GM12878 (cell line): ENCODE data around the gene ERVK3-1. TPM values are rescaled to one million over a fixed set of nuclear protein-coding genes. Genes with fewer than 3 reads are reported as not detected.

Source experiments
- ATAC-seq: fragments of 200-7000 bp; cut with Tn5 transposase; 3 replicates; pipeline ENCODE4 v1.9.1; 2020; ENCODE audit warnings: mild to moderate bottlenecking, moderate library complexity
- BruUV-seq: library from RNA; stranded (reverse); fragments of 400-500 nt; replicated peaks from 2 replicates; lab custom pipeline; 2021; lab: Mats Ljungman, UMichigan
- CTCF ChIA-PET: fragments of 300-600 bp; sonication (Branson Sonifier 250); formaldehyde crosslinking; extraction: SDS; loops from one replicate; lab custom pipeline; 2021; ENCODE audit warnings: inconsistent platforms; lab: Yijun Ruan, JAX
- POLR2A ChIA-PET: fragments of 350-600 bp; formaldehyde crosslinking; extraction: SDS; loops from one replicate; lab custom pipeline; 2021; ENCODE audit warnings: inconsistent platforms; lab: Charles Lee
- RAD21 ChIA-PET: fragments of 300-600 bp; sonication (Branson Sonifier 250); formaldehyde crosslinking; loops from one replicate; lab custom pipeline; 2023; ENCODE audit warnings: antibody characterized with exemption; ENCODE audit not compliant: unreplicated experiment; lab: Charles Lee
- SMC1A ChIA-PET: fragments of 300-600 bp; sonication (Branson Sonifier 250); formaldehyde crosslinking; loops from one replicate; lab custom pipeline; 2023; ENCODE audit not compliant: unreplicated experiment, uncharacterized antibody; lab: Charles Lee
- DNase-seq: peaks from one replicate; pipeline ENCODE4 v3.0.0-alpha.2; 2011; ENCODE audit warnings: low read depth, low spot score
- FAIRE-seq: peaks from 3 replicates; lab custom pipeline; 2011; peaks lifted over from hg19 to GRCh38; lab: Jason Lieb, UNC
- H2AFZ ChIP-seq: 2 replicates; pipeline ENCODE4 v1.6.0; 2011; ENCODE audit warnings: low read depth, low read length, control low read depth; ENCODE audit not compliant: control insufficient read depth
- H3K27ac ChIP-seq: 2 replicates; pipeline ENCODE4 v1.5.1; 2011; ENCODE audit warnings: control low read depth; ENCODE audit not compliant: control insufficient read depth, insufficient read depth
- H3K27me3 ChIP-seq, 2 experiments: replicated peaks in 1 of 2; 2 replicates each; pipeline versions ENCODE4 v1.6.0 to v1.6.1; 2011; ENCODE audit warnings: low read length in 1 of 2; ENCODE audit not compliant: control insufficient read depth in 2 of 2, insufficient read depth in 2 of 2
- H3K36me3 ChIP-seq, 2 experiments: 2 replicates each; pipeline ENCODE4 v1.5.1; 2011; ENCODE audit warnings: low read length in 1 of 2; ENCODE audit not compliant: control insufficient read depth in 2 of 2, insufficient read depth in 2 of 2
- H3K4me1 ChIP-seq: 2 replicates; pipeline ENCODE4 v1.6.1; 2011; ENCODE audit warnings: mild to moderate bottlenecking, low read length, moderate library complexity, mixed read lengths; ENCODE audit not compliant: control insufficient read depth, insufficient read depth
- H3K4me2 ChIP-seq: 2 replicates; pipeline ENCODE4 v1.6.0; 2011; ENCODE audit warnings: control low read depth; ENCODE audit not compliant: control insufficient read depth, insufficient read depth
- H3K4me3 ChIP-seq: fragments of 200-600 bp; sonication (generic); 2 replicates; pipeline ENCODE4 v1.5.1; 2016
- H3K79me2 ChIP-seq: 2 replicates; pipeline ENCODE4 v1.6.0; 2011; ENCODE audit warnings: low read length; ENCODE audit not compliant: control insufficient read depth, insufficient read depth
- H3K9ac ChIP-seq: 2 replicates; pipeline ENCODE4 v1.8.0; 2011; ENCODE audit warnings: low read length, control low read depth, mixed read lengths; ENCODE audit not compliant: control insufficient read depth, insufficient read depth
- H3K9me3 ChIP-seq: replicated peaks from 3 replicates; pipeline ENCODE4 v1.5.1; 2011; ENCODE audit warnings: mild to moderate bottlenecking, low read length; ENCODE audit not compliant: control insufficient read depth, insufficient read depth
- H4K20me1 ChIP-seq: 2 replicates; pipeline ENCODE4 v1.6.0; 2011; ENCODE audit not compliant: control insufficient read depth, insufficient read depth
- ASH2L ChIP-seq: fragments of 300-600, 200-600 bp; sonication (generic); IDR thresholded peaks from 2 replicates; pipeline ENCODE4 v1.6.1; 2017; ENCODE audit warnings: low read depth, mild to moderate bottlenecking, borderline replicate concordance
- EGR1 ChIP-seq, 2 experiments: IDR thresholded peaks; 1 replicate in 1 of 2; 2 replicates in 1 of 2; pipeline ENCODE4 v1.6.1; 2011 to 2012; ENCODE audit warnings: low read depth in 2 of 2, low read length in 2 of 2, borderline replicate concordance in 1 of 2, mild to moderate bottlenecking in 1 of 2, moderate library complexity in 1 of 2
- HDGF ChIP-seq: fragments of 450-650 bp; IDR thresholded peaks from 2 replicates; pipeline ENCODE4 v1.6.1; 2016; ENCODE audit warnings: antibody characterized with exemption
- RAD51 ChIP-seq: fragments of 450-650 bp; IDR thresholded peaks from 2 replicates; pipeline ENCODE4 v1.6.1; 2016; ENCODE audit warnings: moderate library complexity, mild to moderate bottlenecking, inconsistent platforms
- RBBP5 ChIP-seq: fragments of 200-600 bp; sonication (generic); conservative IDR thresholded peaks from 2 replicates; pipeline ENCODE4 v1.6.1; 2016
- RUNX3 ChIP-seq: IDR thresholded peaks from 2 replicates; pipeline ENCODE4 v1.6.1; 2012; ENCODE audit warnings: low read length, inconsistent platforms
- SMAD5 ChIP-seq: IDR thresholded peaks from 2 replicates; pipeline ENCODE4 v1.6.1; 2016; ENCODE audit warnings: antibody characterized with exemption, low read depth
- SRF ChIP-seq, 2 experiments: IDR thresholded peaks; 2 replicates each; pipeline ENCODE4 v1.6.1; 2011; ENCODE audit warnings: low read depth in 2 of 2, low read length in 2 of 2, mild to moderate bottlenecking in 1 of 2, moderate library complexity in 1 of 2
- ZNF217 ChIP-seq: fragments of 450-650 bp; IDR thresholded peaks from 2 replicates; pipeline ENCODE4 v1.6.1; 2017; ENCODE audit warnings: antibody characterized with exemption, mild to moderate bottlenecking
- WGBS: methylation state at CpG from one replicate; pipeline ENCODE4 v1.1.6; 2016; ENCODE audit warnings: low lambda C conversion rate; ENCODE audit not compliant: insufficient replicate concordance, insufficient coverage; ENCODE audit errors: missing lambda C conversion rate; 5-methylcytosine and 5-hydroxymethylcytosine counted together
- in situ Hi-C: fragments of 300-500 bp; cut with MboI; formaldehyde crosslinking; loops from 9 replicates; pipeline ENCODE4 v1.14.3; 2018; ENCODE audit warnings: mixed read lengths
- intact Hi-C: fragments of 100-400 bp; cut with micrococcal nuclease; formaldehyde crosslinking; loops from one replicate; pipeline ENCODE4 v1.14.2; 2022; ENCODE audit not compliant: unreplicated experiment
- polyA plus RNA-seq, 11 experiments: library from polyadenylated mRNA; depleted of rRNA in 4 of 11; unstranded in 6 of 11; stranded (reverse) in 5 of 11; fragments of >200 nt; fragmentation: Nextera tagmentation in 4 of 11; fragmentation: Illumina TruSeq in 1 of 11; extraction: Ambion mirVana in 4 of 11; extraction: Trizol in 1 of 11; gene quantifications; 1 replicate in 1 of 11; 2 replicates in 10 of 11; pipeline versions ENCODE4 v1.2.1 to v1.2.3, GENCODE V29; 2011 to 2016; ENCODE audit warnings: inconsistent platforms in 2 of 11, missing spikeins in 2 of 11, low read depth in 1 of 11
- total RNA-seq, 4 experiments: library from RNA; depleted of rRNA in 3 of 4; stranded (reverse); fragments of >200 nt in 3 of 4; fragmentation: Illumina TruSeq in 1 of 4; extraction: Trizol in 1 of 4; gene quantifications; 2 replicates each; pipeline versions ENCODE4 v1.2.1 to v1.2.3, GENCODE V29; 2013 to 2021
- TF ChIP-seq, protein P1 (sequence below): fragments of 450-650 bp; IDR thresholded peaks from 2 replicates; pipeline ENCODE4 v1.6.1; 2017; ENCODE audit warnings: low read depth, mild to moderate bottlenecking, moderate library complexity
- TF ChIP-seq, protein P2 (sequence below): IDR thresholded peaks from 2 replicates; pipeline ENCODE4 v1.6.1; 2012; ENCODE audit warnings: mild to moderate bottlenecking, low read depth, low read length

The ERVK3-1 gene
- total and polyA plus RNA-seq, 10 of the 15 experiments (the other 5 are each of a cell fraction or from before 2014, with no cell fraction given), result 59.3 to 172 (median 95.8) TPM

DNA sequence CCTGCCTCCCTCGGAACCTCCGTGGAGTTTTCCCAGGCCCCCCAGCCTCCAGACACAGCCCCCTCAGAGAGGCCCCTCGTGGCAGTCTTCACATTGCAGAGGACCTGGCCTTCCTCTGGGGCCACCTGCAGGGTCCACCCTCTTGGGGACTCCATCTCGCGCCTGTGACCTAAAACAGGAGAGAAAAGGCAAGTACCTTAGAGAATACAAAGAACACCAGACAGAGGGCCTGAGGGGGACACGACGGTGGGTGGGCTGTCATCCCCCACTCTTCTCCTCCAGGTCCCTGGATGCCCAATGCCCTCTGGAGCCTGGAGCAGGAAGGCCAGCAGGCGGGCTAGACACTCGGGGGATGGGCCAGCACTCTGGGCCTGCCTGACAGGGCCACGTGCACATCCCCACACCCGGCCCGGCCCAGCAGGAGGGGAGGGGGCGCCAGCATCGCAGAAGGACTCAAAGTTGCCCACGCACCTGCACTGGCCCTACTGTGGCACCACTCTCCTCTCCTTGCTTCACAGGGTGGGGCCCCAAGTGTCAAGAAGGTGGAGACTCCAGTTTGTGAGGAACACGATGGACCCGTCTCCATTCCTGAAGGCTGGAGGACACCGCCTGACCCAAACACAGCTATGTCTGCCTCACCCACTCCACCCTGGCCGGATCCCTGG lies 52.4 kb downstream of the ERVK3-1 start:
- intact Hi-C loops, result no loop called here
- Histone ChIP-seq H3K9me3 (peaks cover 2% of the 10 kb centered on the region; the same call in 1 of the 3 replicates), H2AFZ (no peak overlapping the region), H3K27ac (no peak overlapping the region), H3K79me2 (no peaks in the 10 kb centered on the region), H3K36me3 (no peaks in the 10 kb centered on the region), H3K4me3 (no peak overlapping the region), H3K4me1 (peaks cover 6% of the 10 kb centered on the region), H3K9ac (no peak overlapping the region), H3K4me2 (no peak overlapping the region), H4K20me1 (no peaks in the 10 kb centered on the region), H3K27me3 (no peaks in the 10 kb centered on the region)
- ATAC-seq (no peak), DNase-seq (no peak), FAIRE-seq (no peak)
- ChIA-PET RAD21 (no interaction called here), SMC1A (no interaction called here), POLR2A (interaction anchor here (1.8 kb wide), 1 partner anchor 10 kb away, joined by 6 read pairs; no protein-coding TSS in a partner anchor), CTCF (no interaction called here)
- WGBS, result 79% methylated on average over 19 of the region's 19 CpGs
- TF ChIP-seq ZNF217, result no peak
- BruUV-seq, result no TSS peak
- in situ Hi-C loops, result no loop called here

DNA sequence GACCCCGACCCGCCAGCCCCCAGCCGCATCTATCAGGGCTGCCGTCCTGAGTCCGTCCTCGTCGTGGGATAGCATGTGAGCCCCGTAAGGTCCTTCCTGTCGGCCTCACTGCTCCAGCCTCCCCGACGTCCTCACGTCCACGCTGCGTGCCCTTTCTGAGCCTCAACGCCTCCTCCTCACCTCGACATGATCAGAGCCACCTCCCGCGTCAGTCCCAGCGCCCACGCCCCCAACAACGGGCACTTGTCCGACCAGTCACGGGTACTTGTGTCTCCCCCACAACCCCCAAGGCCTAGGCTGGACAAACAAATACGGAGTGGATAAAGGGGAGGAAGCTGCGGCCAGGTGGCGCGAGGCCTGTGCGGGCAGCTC lies 56.7 kb downstream of the ERVK3-1 start:
- 23% methylated on average over 28 of the region's 28 CpGs for WGBS
- POLR2A ChIA-PET, result interaction anchor here (0.5 to 3.2 kb wide), 9 partner anchors 12 to 137 kb away, joined by 3 to 37 read pairs (median 6); partner anchors contain the start of genes ZNF446 and ZNF837
- TF ChIP-seq SMAD5, result no peak
- TF ChIP-seq, protein P1, sequence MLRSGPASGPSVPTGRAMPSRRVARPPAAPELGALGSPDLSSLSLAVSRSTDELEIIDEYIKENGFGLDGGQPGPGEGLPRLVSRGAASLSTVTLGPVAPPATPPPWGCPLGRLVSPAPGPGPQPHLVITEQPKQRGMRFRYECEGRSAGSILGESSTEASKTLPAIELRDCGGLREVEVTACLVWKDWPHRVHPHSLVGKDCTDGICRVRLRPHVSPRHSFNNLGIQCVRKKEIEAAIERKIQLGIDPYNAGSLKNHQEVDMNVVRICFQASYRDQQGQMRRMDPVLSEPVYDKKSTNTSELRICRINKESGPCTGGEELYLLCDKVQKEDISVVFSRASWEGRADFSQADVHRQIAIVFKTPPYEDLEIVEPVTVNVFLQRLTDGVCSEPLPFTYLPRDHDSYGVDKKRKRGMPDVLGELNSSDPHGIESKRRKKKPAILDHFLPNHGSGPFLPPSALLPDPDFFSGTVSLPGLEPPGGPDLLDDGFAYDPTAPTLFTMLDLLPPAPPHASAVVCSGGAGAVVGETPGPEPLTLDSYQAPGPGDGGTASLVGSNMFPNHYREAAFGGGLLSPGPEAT, result no peak
- peak; percentile 19; the same call in 1 of the 2 replicates for TF ChIP-seq HDGF
- TF ChIP-seq EGR1 (IDR thresholded peaks at IDR 0.05; ENCODE audit: borderline replicate concordance in 1 of 2, low read depth in 2 of 2, low read length in 2 of 2), result 0 out of 3 replicates have a peak, but pooled peaks of 1 of the 2 experiments have one; percentile 41
- TF ChIP-seq RAD51, result no peak
- no peak for TF ChIP-seq RUNX3
- no peak for TF ChIP-seq RBBP5
- no peak for TF ChIP-seq ASH2L
- TF ChIP-seq SRF (IDR thresholded peaks at IDR 0.05; ENCODE audit: low read depth in 2 of 2, low read length in 2 of 2), result peak; percentile 9 to 74; a peak in 2 of 4 replicates
- TF ChIP-seq, protein P2, sequence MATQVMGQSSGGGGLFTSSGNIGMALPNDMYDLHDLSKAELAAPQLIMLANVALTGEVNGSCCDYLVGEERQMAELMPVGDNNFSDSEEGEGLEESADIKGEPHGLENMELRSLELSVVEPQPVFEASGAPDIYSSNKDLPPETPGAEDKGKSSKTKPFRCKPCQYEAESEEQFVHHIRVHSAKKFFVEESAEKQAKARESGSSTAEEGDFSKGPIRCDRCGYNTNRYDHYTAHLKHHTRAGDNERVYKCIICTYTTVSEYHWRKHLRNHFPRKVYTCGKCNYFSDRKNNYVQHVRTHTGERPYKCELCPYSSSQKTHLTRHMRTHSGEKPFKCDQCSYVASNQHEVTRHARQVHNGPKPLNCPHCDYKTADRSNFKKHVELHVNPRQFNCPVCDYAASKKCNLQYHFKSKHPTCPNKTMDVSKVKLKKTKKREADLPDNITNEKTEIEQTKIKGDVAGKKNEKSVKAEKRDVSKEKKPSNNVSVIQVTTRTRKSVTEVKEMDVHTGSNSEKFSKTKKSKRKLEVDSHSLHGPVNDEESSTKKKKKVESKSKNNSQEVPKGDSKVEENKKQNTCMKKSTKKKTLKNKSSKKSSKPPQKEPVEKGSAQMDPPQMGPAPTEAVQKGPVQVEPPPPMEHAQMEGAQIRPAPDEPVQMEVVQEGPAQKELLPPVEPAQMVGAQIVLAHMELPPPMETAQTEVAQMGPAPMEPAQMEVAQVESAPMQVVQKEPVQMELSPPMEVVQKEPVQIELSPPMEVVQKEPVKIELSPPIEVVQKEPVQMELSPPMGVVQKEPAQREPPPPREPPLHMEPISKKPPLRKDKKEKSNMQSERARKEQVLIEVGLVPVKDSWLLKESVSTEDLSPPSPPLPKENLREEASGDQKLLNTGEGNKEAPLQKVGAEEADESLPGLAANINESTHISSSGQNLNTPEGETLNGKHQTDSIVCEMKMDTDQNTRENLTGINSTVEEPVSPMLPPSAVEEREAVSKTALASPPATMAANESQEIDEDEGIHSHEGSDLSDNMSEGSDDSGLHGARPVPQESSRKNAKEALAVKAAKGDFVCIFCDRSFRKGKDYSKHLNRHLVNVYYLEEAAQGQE, result no peak

More for the DNA sequence above, 56.7 kb downstream of the ERVK3-1 start:
- Histone ChIP-seq H2AFZ (peak overlapping the region; percentile 97), H3K9ac (peak overlapping the region; percentile 89), H3K79me2 (no peaks in the 10 kb centered on the region), H3K27ac (peak overlapping the region; percentile 86), H3K9me3 (no peaks in the 10 kb centered on the region), H3K36me3 (no peaks in the 10 kb centered on the region), H4K20me1 (no peaks in the 10 kb centered on the region), H3K27me3 (no peaks in the 10 kb centered on the region), H3K4me1 (peaks cover 14% of the 10 kb centered on the region), H3K4me2 (peak overlapping the region; percentile 81), H3K4me3 (peak overlapping the region; percentile 79)
- intact Hi-C loops, result loop anchor here (1.0 to 2.0 kb wide), 2 partner anchors 19 to 35 kb away; partner anchors contain the start of gene ZNF837
- ATAC-seq (peak; percentile 50), FAIRE-seq (peak; percentile 66), DNase-seq (no peak)
- SMC1A ChIA-PET, result interaction anchor here (0.9 to 2.6 kb wide), 8 partner anchors 14 to 197 kb away, joined by 3 to 17 read pairs (median 4); partner anchors contain the start of genes CHMP2A and ZNF837
- in situ Hi-C loops, result no loop called here
- RAD21 ChIA-PET, result interaction anchor here (0.5 to 2.3 kb wide), 11 partner anchors 14 to 137 kb away, joined by 3 to 18 read pairs (median 4); partner anchors contain the start of genes ZNF584 and ZNF837
- CTCF ChIA-PET, result interaction anchor here (1.7 to 2.2 kb wide), 4 partner anchors 14 to 179 kb away, joined by 4 to 13 read pairs (median 8); partner anchors contain the start of genes ZBTB45 and ZNF274
- BruUV-seq, result no TSS peak
